Kidney (tissue), 14 donors: ENCODE measurements around the gene CKAP2L. TPM values are rescaled to one million over a fixed set of nuclear protein-coding genes. Genes with fewer than 3 reads are reported as not detected.

Experiments
- DNase-seq, 5 donors: peaks; one replicate each; pipeline ENCODE4 v3.0.0-alpha.2; 2013 to 2020
- FAIRE-seq: peaks from 2 replicates; lab custom pipeline; 2012; peaks lifted over from hg19 to GRCh38; lab: Jason Lieb, UNC
- H3K27ac ChIP-seq, 2 donors: one replicate each; pipeline ENCODE4 v1.7.0; 2013; ENCODE audit warnings: low read depth in 2 of 2, low read length in 2 of 2, inconsistent platforms in 1 of 2
- H3K27me3 ChIP-seq: one replicate; pipeline ENCODE4 v1.7.1; 2013; ENCODE audit warnings: low read length, inconsistent platforms; ENCODE audit not compliant: control insufficient read depth, insufficient read depth
- H3K36me3 ChIP-seq, 3 donors: one replicate each; pipeline versions ENCODE4 v1.7.0 to v1.7.1; 2013; ENCODE audit warnings: low read length in 3 of 3, control low read depth in 1 of 3, inconsistent platforms in 1 of 3; ENCODE audit not compliant: insufficient read depth in 3 of 3, control insufficient read depth in 2 of 3
- H3K4me1 ChIP-seq, 3 donors: one replicate each; pipeline versions ENCODE4 v1.7.0 to v1.7.1; 2013; ENCODE audit warnings: low read length in 3 of 3, inconsistent platforms in 1 of 3, low read depth in 1 of 3; ENCODE audit not compliant: control insufficient read depth in 2 of 3, insufficient read depth in 2 of 3
- H3K4me3 ChIP-seq, 3 donors: one replicate each; pipeline versions ENCODE4 v1.7.0 to v1.8.1; 2013; ENCODE audit warnings: low read length in 3 of 3, control low read depth in 1 of 3, inconsistent platforms in 1 of 3
- H3K9ac ChIP-seq, 3 donors: one replicate each; pipeline versions ENCODE4 v1.7.0 to v1.7.1; 2013; ENCODE audit warnings: low read length in 3 of 3, control low read depth in 1 of 3, inconsistent platforms in 1 of 3
- H3K9me3 ChIP-seq, 3 donors: one replicate each; pipeline versions ENCODE4 v1.7.0 to v1.7.1; 2013; ENCODE audit warnings: low read length in 3 of 3, control low read depth in 1 of 3, inconsistent platforms in 1 of 3; ENCODE audit not compliant: control insufficient read depth in 2 of 3, insufficient read depth in 1 of 3
- CTCF ChIP-seq: IDR thresholded peaks from 3 replicates; pipeline ENCODE4 v1.5.1; 2012; ENCODE audit warnings: mild to moderate bottlenecking, moderate library complexity, borderline replicate concordance; ENCODE audit not compliant: insufficient read depth; ENCODE audit errors: extremely low read depth
- intact Hi-C: fragments of 100-400 bp; cut with DNase I; formaldehyde crosslinking; loops from one replicate; pipeline ENCODE4 v1.11.1; 2022
- polyA plus RNA-seq: library from polyadenylated mRNA; stranded (reverse); fragments of 350-450 nt; fragmentation: Illumina TruSeq; extraction: RNeasy Lipid Tissue Mini Kit (QIAGEN cat#74804); gene quantifications from one replicate; pipeline ENCODE4 v1.2.3, GENCODE V29; 2014; ENCODE audit warnings: low read depth, low replicate concordance; ENCODE audit not compliant: insufficient read depth
- total RNA-seq: library from RNA; stranded (reverse); fragmentation: NEBNext Ultra II Directional; extraction: Animal tissue kit (Norgen Biotek cat#: 25700); gene quantifications from one replicate; pipeline ENCODE4 v1.2.1, GENCODE V29; 2021
- donor health status: control.
- donor health status: control.
- donor health status: control.
- donor health status: control.
- donor health status: control.
- donor health status: DM: yes; HTN: yes; CAD: no.
- donor health status: Normal renal cell carcinoma (clear cell type).

CKAP2L gene
- total and polyA plus RNA-seq, 2 donors from 2014 or later: 0.88 TPM; not detected in 1

GRCh38 chr2:112705575-112705974 lies 58.8 kb downstream of the CKAP2L start:
- Histone ChIP-seq H3K9ac (no peak overlapping the region), H3K4me3 (no peak overlapping the region), H3K9me3 (no peaks in the 10 kb centered on the region), H3K4me1 (peaks cover 0 to 3% (median 0%) of the 10 kb centered on the region in 3 donors), H3K36me3 (no peaks in the 10 kb centered on the region), H3K27ac (no peak overlapping the region), H3K27me3 (no peaks in the 10 kb centered on the region)
- DNase-seq (peak in 1 of 5 donors; percentile 7), FAIRE-seq (no peak)
- TF ChIP-seq CTCF: no peak
- intact Hi-C loops: no loop called here

- intact Hi-C loops: no loop called here
- no peaks in the 10 kb centered on the region for H3K27me3 ChIP-seq
- H3K9me3 ChIP-seq: no peaks in the 10 kb centered on the region
- no peak overlapping the region for H3K9ac ChIP-seq
- TF ChIP-seq CTCF: no peak
- no peak for DNase-seq
- peaks cover 0 to 3% (median 0%) of the 10 kb centered on the region in 3 donors for H3K4me1 ChIP-seq
- FAIRE-seq: no peak
- H3K27ac ChIP-seq: no peak overlapping the region
- no peaks in the 10 kb centered on the region for H3K36me3 ChIP-seq
- no peak overlapping the region for H3K4me3 ChIP-seq
These were observed 60.7 kb downstream of the CKAP2L start for GRCh38 chr2:112703684-112704083.

GRCh38 chr2:112701052-112701451 lies 63.4 kb downstream of the CKAP2L start:
- H3K9me3 ChIP-seq: no peaks in the 10 kb centered on the region
- H3K9ac ChIP-seq: no peak overlapping the region
- H3K36me3 ChIP-seq: no peaks in the 10 kb centered on the region
- intact Hi-C loops: no loop called here
- TF ChIP-seq CTCF: no peak
- no peak overlapping the region for H3K4me3 ChIP-seq
- peaks cover 0 to 2% (median 0%) of the 10 kb centered on the region in 3 donors for H3K4me1 ChIP-seq
- H3K27me3 ChIP-seq: no peaks in the 10 kb centered on the region
- FAIRE-seq (no peak), DNase-seq (no peak)
- H3K27ac ChIP-seq: no peak overlapping the region
